ENCODE data around the gene BRINP2. TPM values are rescaled to one million over a fixed set of nuclear protein-coding genes. Genes with fewer than 3 reads are reported as not detected.

Gene BRINP2
- total RNA-seq, 1 donor from 2014 or later, result 0.11 TPM

DNA sequence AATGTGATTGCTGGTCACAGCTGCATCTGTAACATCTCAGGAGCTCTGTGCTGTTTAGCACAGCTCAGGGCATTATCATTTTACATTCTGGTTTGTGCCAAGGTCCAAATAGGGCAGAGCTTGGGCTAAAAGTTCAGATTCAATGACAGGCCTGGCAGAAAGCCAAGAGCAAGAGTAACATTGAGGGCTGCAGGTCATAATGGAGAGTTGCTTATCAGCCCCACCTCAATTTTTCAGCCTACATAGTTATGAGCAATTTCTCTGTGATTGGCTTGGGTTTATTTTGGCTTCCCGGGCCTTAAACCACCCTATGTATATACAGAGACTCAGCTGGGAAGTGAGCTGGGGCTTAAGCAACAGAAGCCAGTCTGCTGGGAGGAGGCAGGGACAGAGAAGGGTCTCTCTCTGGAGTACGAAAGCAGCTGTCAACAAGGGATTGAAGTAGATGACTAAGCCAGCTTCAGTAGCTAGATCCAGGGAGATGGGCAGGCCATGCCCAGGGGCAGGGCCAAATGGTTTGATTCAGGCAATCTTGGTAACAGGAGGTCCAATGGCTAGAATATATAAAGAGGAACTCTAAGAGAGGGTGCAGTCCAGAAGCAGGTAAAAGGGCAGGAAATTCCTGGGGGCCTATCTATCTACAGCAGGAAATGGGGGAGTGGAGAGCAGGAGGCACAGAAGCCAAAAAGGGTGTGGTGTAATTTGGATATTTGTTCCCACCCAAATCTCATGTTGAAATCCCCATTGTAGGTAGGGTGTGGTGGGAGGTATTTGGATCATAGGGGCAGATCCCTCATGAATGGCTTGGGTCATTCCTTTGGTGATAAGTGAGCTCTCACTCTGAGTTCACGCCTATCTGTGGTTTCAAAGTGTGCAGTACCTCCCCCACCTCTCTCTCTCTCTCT is 49.0 kb downstream of the BRINP2 start:
- H3K4me3 ChIP-seq, result no peak overlapping the region
- no peaks in the 10 kb centered on the region for H3K4me1 ChIP-seq
- H3K9me3 ChIP-seq, result peaks cover 4 to 26% of the 10 kb centered on the region in 2 donors
- DNase-seq (ENCODE audit: low spot score in 2 of 2), result no peak
- no peak overlapping the region for H3K27ac ChIP-seq
- TF ChIP-seq, protein P1, sequence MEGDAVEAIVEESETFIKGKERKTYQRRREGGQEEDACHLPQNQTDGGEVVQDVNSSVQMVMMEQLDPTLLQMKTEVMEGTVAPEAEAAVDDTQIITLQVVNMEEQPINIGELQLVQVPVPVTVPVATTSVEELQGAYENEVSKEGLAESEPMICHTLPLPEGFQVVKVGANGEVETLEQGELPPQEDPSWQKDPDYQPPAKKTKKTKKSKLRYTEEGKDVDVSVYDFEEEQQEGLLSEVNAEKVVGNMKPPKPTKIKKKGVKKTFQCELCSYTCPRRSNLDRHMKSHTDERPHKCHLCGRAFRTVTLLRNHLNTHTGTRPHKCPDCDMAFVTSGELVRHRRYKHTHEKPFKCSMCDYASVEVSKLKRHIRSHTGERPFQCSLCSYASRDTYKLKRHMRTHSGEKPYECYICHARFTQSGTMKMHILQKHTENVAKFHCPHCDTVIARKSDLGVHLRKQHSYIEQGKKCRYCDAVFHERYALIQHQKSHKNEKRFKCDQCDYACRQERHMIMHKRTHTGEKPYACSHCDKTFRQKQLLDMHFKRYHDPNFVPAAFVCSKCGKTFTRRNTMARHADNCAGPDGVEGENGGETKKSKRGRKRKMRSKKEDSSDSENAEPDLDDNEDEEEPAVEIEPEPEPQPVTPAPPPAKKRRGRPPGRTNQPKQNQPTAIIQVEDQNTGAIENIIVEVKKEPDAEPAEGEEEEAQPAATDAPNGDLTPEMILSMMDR (IDR thresholded peaks at IDR 0.05), result no peak
- H3K36me3 ChIP-seq, result no peaks in the 10 kb centered on the region
- intact Hi-C loops (cut with DNase I), result no loop called here
- no peaks in the 10 kb centered on the region for H3K27me3 ChIP-seq

DNA sequence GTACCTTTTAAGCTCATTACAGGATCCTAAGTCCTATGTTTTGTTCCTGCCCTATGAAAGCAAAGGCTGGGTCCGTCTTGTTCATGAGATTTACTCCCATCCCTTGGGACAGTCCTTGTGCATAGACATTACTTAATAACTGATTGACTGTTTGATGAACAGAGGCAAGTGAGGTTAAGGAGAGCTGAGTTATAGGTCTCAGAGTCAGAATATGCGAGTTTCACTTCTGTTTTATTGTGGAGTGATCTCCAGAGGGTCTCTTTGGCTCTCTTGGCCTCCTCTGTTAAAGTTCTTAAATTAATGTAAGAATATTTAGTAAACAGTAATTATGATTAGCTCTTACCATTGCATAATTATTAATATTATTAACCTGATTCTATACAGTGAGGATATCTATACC is 52.6 kb downstream of the BRINP2 start:
- Histone ChIP-seq H3K27me3 (no peaks in the 10 kb centered on the region), H3K4me1 (no peaks in the 10 kb centered on the region), H3K27ac (no peak overlapping the region), H3K36me3 (no peaks in the 10 kb centered on the region), H3K9me3 (peaks cover 0 to 1% of the 10 kb centered on the region in 2 donors), H3K4me3 (no peak overlapping the region)
- DNase-seq (ENCODE audit: low spot score in 2 of 2), result no peak
- intact Hi-C loops (cut with DNase I), result no loop called here
- TF ChIP-seq, protein P1 (IDR thresholded peaks at IDR 0.05), result no peak

DNA sequence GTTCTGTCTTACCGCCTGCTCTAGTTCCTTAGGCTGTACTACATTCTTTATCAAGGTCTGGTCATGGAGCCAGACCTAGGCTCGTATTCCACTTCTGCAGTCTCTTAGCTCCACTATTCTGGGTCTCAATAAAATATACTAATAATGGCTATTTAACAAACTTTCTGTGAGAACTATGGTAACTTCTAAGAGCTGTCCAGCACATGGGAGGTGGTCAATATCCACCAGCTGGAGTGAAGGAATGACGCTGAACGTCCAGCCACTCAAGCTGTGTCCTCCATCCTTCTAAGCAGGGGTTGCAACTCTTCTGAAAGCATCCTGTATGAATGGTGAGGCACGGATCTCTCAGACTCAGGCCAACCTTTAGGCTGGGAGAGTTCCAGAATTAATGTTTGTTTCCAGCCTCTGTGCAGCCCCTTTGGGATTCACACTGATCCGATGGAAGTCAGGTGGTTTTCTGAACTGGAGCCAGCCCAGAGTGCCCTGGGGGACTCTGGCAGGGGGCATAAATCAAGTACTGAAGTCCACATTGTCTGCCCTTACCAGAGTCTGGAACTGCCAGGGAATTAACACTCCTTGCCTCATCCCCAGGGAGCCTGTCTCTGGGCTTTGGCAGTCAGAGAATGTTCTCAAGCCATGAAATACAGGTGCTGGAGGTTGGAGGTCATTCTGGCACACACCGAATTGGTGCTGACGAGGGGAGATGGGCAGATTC is 57.4 kb downstream of the BRINP2 start:
- Histone ChIP-seq H3K27ac (no peak overlapping the region), H3K9me3 (no peaks in the 10 kb centered on the region), H3K4me1 (no peaks in the 10 kb centered on the region), H3K27me3 (no peaks in the 10 kb centered on the region), H3K36me3 (no peaks in the 10 kb centered on the region), H3K4me3 (no peak overlapping the region)
- no peak for DNase-seq (ENCODE audit: low spot score in 2 of 2)
- intact Hi-C loops (cut with DNase I), result no loop called here
- TF ChIP-seq, protein P1 (IDR thresholded peaks at IDR 0.05), result no peak

DNA sequence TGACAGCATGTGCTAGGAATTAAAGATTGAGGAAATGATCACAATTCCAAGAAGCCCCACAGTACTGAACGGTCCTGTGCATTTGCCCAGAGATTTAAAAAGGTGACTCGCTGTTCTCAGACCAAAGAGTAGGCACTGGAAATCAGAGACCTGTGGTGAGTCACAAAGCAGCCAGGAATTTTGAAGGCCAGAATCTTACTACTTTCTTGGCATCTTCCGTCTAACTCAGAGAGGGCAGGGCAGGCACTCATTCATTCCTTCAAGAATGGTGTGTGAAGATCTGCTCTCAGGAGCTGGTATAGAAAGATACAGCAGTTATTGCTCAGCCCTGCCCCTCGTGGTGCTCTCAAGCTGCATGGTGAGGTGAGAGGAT is 57.9 kb downstream of the BRINP2 start:
- TF ChIP-seq, protein P1 (IDR thresholded peaks at IDR 0.05), result no peak
- no peaks in the 10 kb centered on the region for H3K36me3 ChIP-seq
- intact Hi-C loops (cut with DNase I), result no loop called here
- no peak overlapping the region for H3K27ac ChIP-seq
- H3K9me3 ChIP-seq, result no peaks in the 10 kb centered on the region
- no peaks in the 10 kb centered on the region for H3K4me1 ChIP-seq
- H3K4me3 ChIP-seq, result no peak overlapping the region
- no peaks in the 10 kb centered on the region for H3K27me3 ChIP-seq
- no peak for DNase-seq (ENCODE audit: low spot score in 2 of 2)

DNA sequence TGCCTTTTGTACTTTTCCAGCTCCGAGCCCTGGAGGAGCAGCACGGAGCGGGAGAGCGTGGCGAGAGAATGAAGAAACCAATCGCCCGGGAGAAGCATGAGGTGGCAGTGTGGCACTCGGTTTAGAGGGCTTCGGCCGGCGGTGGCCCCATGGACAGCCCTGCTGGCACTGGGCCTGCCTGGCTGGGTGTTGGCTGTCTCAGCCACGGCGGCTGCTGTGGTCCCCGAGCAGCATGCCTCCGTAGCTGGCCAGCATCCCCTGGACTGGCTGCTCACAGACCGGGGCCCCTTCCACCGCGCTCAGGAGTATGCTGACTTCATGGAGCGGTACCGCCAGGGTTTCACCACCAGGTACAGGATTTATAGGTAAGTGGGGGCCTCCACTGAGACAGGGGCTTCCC is 59.0 kb downstream of the BRINP2 start:
- Histone ChIP-seq H3K4me1 (no peaks in the 10 kb centered on the region), H3K4me3 (no peak overlapping the region), H3K9me3 (no peaks in the 10 kb centered on the region), H3K36me3 (no peaks in the 10 kb centered on the region), H3K27ac (no peak overlapping the region), H3K27me3 (no peaks in the 10 kb centered on the region)
- DNase-seq (ENCODE audit: low spot score in 2 of 2), result no peak
- intact Hi-C loops (cut with DNase I), result no loop called here
- TF ChIP-seq, protein P1 (IDR thresholded peaks at IDR 0.05), result no peak
